Spleen (tissue), 11 donors: ENCODE results near the gene NFS1. TPM values are rescaled to one million over a fixed set of nuclear protein-coding genes. Genes with fewer than 3 reads are reported as not detected.
"Not testable (repeated sequence)": the region's sequence is repeated elsewhere in the genome, so short reads cannot be mapped to it uniquely, and the experiment has no call there.

Experiments used
- DNase-seq: peaks from one replicate; pipeline ENCODE4 v3.0.0-alpha.2; 2020
- H3K27ac ChIP-seq, 8 donors: fragments of 200-600 bp; sonication (generic) in 7 of 8; 1 replicate in 4 of 8; 2 replicates in 4 of 8; pipeline versions ENCODE4 v1.5.0 to v1.8.0; 2016 to 2021; ENCODE audit warnings: inconsistent platforms in 4 of 8, mild to moderate bottlenecking in 4 of 8, moderate library complexity in 1 of 8
- H3K27me3 ChIP-seq, 7 donors: fragments of 200-600 bp; sonication (generic) in 6 of 7; replicated peaks in 1 of 7; 1 replicate in 4 of 7; 2 replicates in 3 of 7; pipeline versions ENCODE4 v1.5.0 to v1.8.0; 2016 to 2021; ENCODE audit warnings: inconsistent platforms in 3 of 7, mild to moderate bottlenecking in 1 of 7
- H3K36me3 ChIP-seq, 6 donors: fragments of 200-600 bp; sonication (generic) in 5 of 6; 1 replicate in 4 of 6; 2 replicates in 2 of 6; pipeline versions ENCODE4 v1.5.0 to v1.8.0; 2016 to 2021; ENCODE audit warnings: inconsistent platforms in 2 of 6
- H3K4me1 ChIP-seq, 6 donors: fragments of 200-600 bp; sonication (generic) in 5 of 6; 1 replicate in 3 of 6; 2 replicates in 3 of 6; pipeline versions ENCODE4 v1.5.0 to v1.8.0; 2016 to 2021; ENCODE audit warnings: inconsistent platforms in 3 of 6
- H3K4me3 ChIP-seq, 8 donors: fragments of 200-600 bp; sonication (generic) in 7 of 8; 1 replicate in 4 of 8; 2 replicates in 4 of 8; pipeline versions ENCODE4 v1.5.0 to v1.8.0; 2016 to 2021; ENCODE audit warnings: inconsistent platforms in 4 of 8, mild to moderate bottlenecking in 4 of 8, moderate library complexity in 2 of 8
- H3K9me3 ChIP-seq, 8 donors: fragments of 200-600 bp; sonication (generic) in 7 of 8; 1 replicate in 4 of 8; 2 replicates in 4 of 8; pipeline versions ENCODE4 v1.5.0 to v1.8.0; 2016 to 2021; ENCODE audit warnings: inconsistent platforms in 4 of 8
- POLR2A ChIP-seq, 3 donors: fragments of 450-650 bp; IDR thresholded peaks; one replicate each; pipeline ENCODE4 v1.5.1; 2017; ENCODE audit warnings: antibody characterized with exemption in 3 of 3, mild to moderate bottlenecking in 1 of 3
- POLR2AphosphoS5 ChIP-seq, 3 donors: sonication (generic); formaldehyde crosslinking; IDR thresholded peaks; one replicate each; pipeline ENCODE4 v1.5.1; 2017; ENCODE audit warnings: antibody characterized with exemption in 3 of 3
- WGBS, 5 donors: extraction: QIAGEN DNeasy Blood & Tissue Kit in 3 of 5; methylation state at CpG; one replicate each; pipeline versions ENCODE4 v1.1.5 to v1.1.7; 2013 to 2018; 5-methylcytosine and 5-hydroxymethylcytosine counted together
- intact Hi-C: fragments of 100-400 bp; cut with DNase I; formaldehyde crosslinking; loops from one replicate; pipeline ENCODE4 v1.15.0; 2023; ENCODE audit warnings: low total_unique reads
- polyA plus RNA-seq, 3 donors: library from polyadenylated mRNA; stranded (reverse); fragments of 200-250 nt; gene quantifications; one replicate each; pipeline ENCODE4 v1.2.1, GENCODE V29; 2013
- total RNA-seq, 7 donors: library from RNA; depleted of rRNA in 3 of 7; stranded (reverse); fragments of >200 nt in 3 of 7; fragmentation: NEBNext Ultra II Directional in 4 of 7; extraction: Animal tissue kit (Norgen Biotek cat#: 25700) in 4 of 7; gene quantifications; one replicate each; pipeline versions ENCODE4 v1.1.0 to v1.2.1, GENCODE V29; 2016 to 2021
- TF ChIP-seq, protein P1 (sequence below), 11 experiments: fragments of 200-600 bp in 7 of 11; fragments of 450-650 bp in 4 of 11; sonication (generic) in 4 of 11; IDR thresholded peaks in 8 of 11; conservative IDR thresholded peaks in 3 of 11; 1 replicate in 7 of 11; 2 replicates in 4 of 11; pipeline versions ENCODE4 v1.4.0 to v1.8.0; 2016 to 2021; ENCODE audit warnings: antibody characterized with exemption in 11 of 11, inconsistent platforms in 4 of 11, mild to moderate bottlenecking in 1 of 11
- donor health status: healthy with polysubstance abuse.
- donor health status: DM: no; HTN: no; CAD: no; lungs with moderate emphysema.
- donor health status: DM: no; HTN: no; CAD: no.
- donor health status: Bipolar disorder and iron deficiency.
- donor health status: healthy.
- donor health status: DM: no; HTN: no; CAD: no.
- donor health status: DM: yes; HTN: yes; CAD: no.

Gene NFS1
- total and polyA plus RNA-seq, 10 donors = 21.3 to 40.8 (median 25.7) TPM

- Histone ChIP-seq H3K4me3 (no peak overlapping the region), H3K27me3 (no peaks in the 10 kb centered on the region), H3K36me3 (peaks cover 9 to 100% (median 91%) of the 10 kb centered on the region in 6 donors), H3K27ac (no peak overlapping the region), H3K9me3 (no peaks in the 10 kb centered on the region), H3K4me1 (peaks cover 16 to 85% (median 55%) of the 10 kb centered on the region in 6 donors)
- TF ChIP-seq POLR2A (IDR thresholded peaks at IDR 0.05) (no peak), POLR2AphosphoS5 (IDR thresholded peaks at IDR 0.05) (no peak)
- TF ChIP-seq, protein P1, sequence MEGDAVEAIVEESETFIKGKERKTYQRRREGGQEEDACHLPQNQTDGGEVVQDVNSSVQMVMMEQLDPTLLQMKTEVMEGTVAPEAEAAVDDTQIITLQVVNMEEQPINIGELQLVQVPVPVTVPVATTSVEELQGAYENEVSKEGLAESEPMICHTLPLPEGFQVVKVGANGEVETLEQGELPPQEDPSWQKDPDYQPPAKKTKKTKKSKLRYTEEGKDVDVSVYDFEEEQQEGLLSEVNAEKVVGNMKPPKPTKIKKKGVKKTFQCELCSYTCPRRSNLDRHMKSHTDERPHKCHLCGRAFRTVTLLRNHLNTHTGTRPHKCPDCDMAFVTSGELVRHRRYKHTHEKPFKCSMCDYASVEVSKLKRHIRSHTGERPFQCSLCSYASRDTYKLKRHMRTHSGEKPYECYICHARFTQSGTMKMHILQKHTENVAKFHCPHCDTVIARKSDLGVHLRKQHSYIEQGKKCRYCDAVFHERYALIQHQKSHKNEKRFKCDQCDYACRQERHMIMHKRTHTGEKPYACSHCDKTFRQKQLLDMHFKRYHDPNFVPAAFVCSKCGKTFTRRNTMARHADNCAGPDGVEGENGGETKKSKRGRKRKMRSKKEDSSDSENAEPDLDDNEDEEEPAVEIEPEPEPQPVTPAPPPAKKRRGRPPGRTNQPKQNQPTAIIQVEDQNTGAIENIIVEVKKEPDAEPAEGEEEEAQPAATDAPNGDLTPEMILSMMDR (IDR thresholded peaks at IDR 0.05 in 8 of 11, conservative IDR thresholded peaks at IDR 0.05 in 3 of 11) = no peak
- WGBS, 5 donors = 48 to 68% (median 58%) methylated on average over 1 of the region's 1 CpG
- intact Hi-C loops = no loop called here
- no peak for DNase-seq
Observed at GRCh38 chr20:35708502-35708901, 9.3 kb upstream of the NFS1 start.

- TF ChIP-seq POLR2AphosphoS5 (IDR thresholded peaks at IDR 0.05) = peak in 1 of 3 donors; percentile 16
- intact Hi-C loops, H3K27me3 ChIP-seq, H3K27ac ChIP-seq, H3K9me3 ChIP-seq, H3K4me3 ChIP-seq, DNase-seq: not testable (repeated sequence)
- 91 to 97% (median 96%) methylated on average over 17 of the region's 17 CpGs for WGBS, 5 donors
- H3K4me1 ChIP-seq = peaks cover 14 to 83% (median 48%) of the 10 kb centered on the region in 6 donors
- peaks cover 9 to 100% (median 91%) of the 10 kb centered on the region in 6 donors for H3K36me3 ChIP-seq
Observed at GRCh38 chr20:35706591-35707529, 7.7 kb upstream of the NFS1 start.

GRCh38 chr20:35705894-35706293 lies 6.7 kb upstream of the NFS1 start:
- Histone ChIP-seq H3K36me3 (peaks cover 9 to 100% (median 86%) of the 10 kb centered on the region in 6 donors), H3K4me1 (peaks cover 9 to 83% (median 41%) of the 10 kb centered on the region in 6 donors)
- TF ChIP-seq POLR2AphosphoS5 (IDR thresholded peaks at IDR 0.05) = peak in 2 of 3 donors; percentile 17 to 43
- peak; percentile 21 for DNase-seq
- H3K4me3 ChIP-seq, H3K27me3 ChIP-seq, H3K9me3 ChIP-seq, intact Hi-C loops, H3K27ac ChIP-seq: not testable (repeated sequence)
- 88 to 97% (median 93%) methylated on average over 11 of the region's 11 CpGs for WGBS, 5 donors

- no peaks in the 10 kb centered on the region for H3K27me3 ChIP-seq
- WGBS, 5 donors = 87 to 95% (median 91%) methylated on average over 5 of the region's 5 CpGs
- peaks cover 9 to 92% (median 74%) of the 10 kb centered on the region in 6 donors for H3K36me3 ChIP-seq
- DNase-seq = no peak
- H3K4me1 ChIP-seq = peaks cover 5 to 83% (median 43%) of the 10 kb centered on the region in 6 donors
- intact Hi-C loops = no loop called here
- H3K9me3 ChIP-seq = no peaks in the 10 kb centered on the region
- no peak overlapping the region for H3K27ac ChIP-seq
- TF ChIP-seq, protein P1 (IDR thresholded peaks at IDR 0.05 in 8 of 11, conservative IDR thresholded peaks at IDR 0.05 in 3 of 11) = no peak
- TF ChIP-seq POLR2A (IDR thresholded peaks at IDR 0.05) (no peak), POLR2AphosphoS5 (IDR thresholded peaks at IDR 0.05) (peak in 1 of 3 donors; percentile 52)
- no peak overlapping the region for H3K4me3 ChIP-seq
Observed at GRCh38 chr20:35704514-35705261, 5.5 kb upstream of the NFS1 start.
